Erythroblast (primary cell): ENCODE measurements around the gene GABARAPL1.

Experiments
- GATA1 ChIP-seq: IDR thresholded peaks from 2 replicates; pipeline ENCODE4 v1.6.1; 2011; ENCODE audit warnings: low read depth, mild to moderate bottlenecking, control low read depth, low read length, moderate library complexity
- POLR2A ChIP-seq: IDR thresholded peaks from 2 replicates; pipeline ENCODE4 v1.6.1; 2011; ENCODE audit warnings: mild to moderate bottlenecking, low read length

- no peak for TF ChIP-seq POLR2A
- TF ChIP-seq GATA1, result no peak
These were observed 13.4 kb downstream of the GABARAPL1 start for GRCh38 chr12:10226086-10226485.
